HG03432 (cell line): ENCODE measurements around the gene FAM50A.

Experiments used
- ATAC-seq: cut with Tn5 transposase; IDR thresholded peaks from one replicate; pipeline ENCODE4 v1.9.1; 2021; ENCODE audit warnings: mild to moderate bottlenecking, moderate library complexity; ENCODE audit not compliant: unreplicated experiment

The FAM50A gene

GRCh38 chrX:154463611-154464220 lies 19.8 kb downstream of the FAM50A start:
- no peak for ATAC-seq

DNA sequence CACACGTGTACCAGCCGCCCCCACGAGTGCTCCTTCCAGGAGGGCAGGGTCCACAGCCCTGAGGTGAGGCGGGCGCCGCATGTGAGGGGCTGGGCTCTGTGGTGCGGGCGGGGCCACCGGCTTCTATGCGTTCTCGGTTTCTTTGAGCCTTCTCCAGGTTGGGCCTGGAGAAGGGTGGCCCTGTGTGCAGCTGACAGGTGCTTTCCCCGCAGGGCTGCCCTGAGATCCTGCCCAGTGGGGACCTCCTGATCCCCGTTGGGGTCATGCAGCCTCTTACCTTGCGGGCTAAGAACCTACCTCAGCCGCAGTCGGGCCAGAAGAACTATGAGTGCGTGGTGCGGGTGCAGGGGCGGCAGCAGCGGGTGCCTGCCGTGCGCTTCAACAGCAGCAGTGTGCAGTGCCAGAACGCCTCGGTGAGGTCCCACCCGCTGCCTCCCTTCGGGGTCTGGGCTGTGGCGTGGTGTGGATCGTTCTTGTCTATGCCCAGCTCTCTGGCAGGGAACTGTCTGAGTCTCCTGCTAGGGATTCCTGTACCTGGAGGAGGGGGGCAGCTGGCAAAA lies 20.9 kb downstream of the FAM50A start:
- no peak for ATAC-seq

DNA sequence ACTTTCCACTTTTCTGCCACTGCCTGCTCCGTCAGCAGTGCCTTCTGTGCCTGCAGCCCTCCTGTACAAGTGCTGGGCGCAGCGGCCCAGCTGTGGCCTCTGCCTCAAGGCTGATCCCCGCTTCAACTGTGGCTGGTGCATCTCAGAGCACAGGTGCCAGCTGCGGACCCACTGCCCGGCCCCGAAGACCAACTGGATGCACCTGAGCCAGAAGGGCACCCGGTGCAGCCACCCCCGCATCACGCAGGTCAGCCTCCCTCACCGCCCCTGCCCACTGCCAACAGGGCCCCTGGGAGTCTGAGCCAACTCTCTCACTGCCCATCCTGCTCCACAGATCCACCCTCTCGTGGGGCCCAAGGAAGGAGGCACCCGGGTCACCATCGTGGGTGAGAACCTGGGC lies 21.7 kb downstream of the FAM50A start:
- no peak for ATAC-seq

GRCh38 chrX:154466036-154466435 lies 22.1 kb downstream of the FAM50A start:
- ATAC-seq: no peak

GRCh38 chrX:154466907-154467306 lies 23.0 kb downstream of the FAM50A start:
- no peak for ATAC-seq

GRCh38 chrX:154467556-154467955 lies 23.6 kb downstream of the FAM50A start:
- no peak for ATAC-seq

DNA sequence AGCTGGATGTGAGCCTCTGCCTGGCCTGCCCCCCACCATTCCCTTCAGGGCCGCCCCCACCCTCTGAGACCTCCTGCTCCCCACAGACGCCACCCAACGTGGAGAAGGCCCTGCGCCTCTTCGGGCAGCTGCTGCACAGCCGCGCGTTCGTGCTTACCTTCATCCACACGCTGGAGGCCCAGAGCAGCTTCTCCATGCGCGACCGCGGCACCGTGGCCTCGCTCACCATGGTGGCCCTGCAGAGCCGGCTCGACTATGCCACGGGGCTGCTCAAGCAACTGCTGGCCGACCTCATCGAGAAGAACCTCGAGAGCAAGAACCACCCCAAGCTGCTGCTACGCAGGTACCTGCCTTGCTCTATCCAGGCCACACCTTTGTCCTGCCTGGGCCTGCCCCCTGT lies 24.3 kb downstream of the FAM50A start:
- no peak for ATAC-seq

- ATAC-seq: no peak
Measured at GRCh38 chrX:154469114-154469513, 25.2 kb downstream of the FAM50A start.

DNA sequence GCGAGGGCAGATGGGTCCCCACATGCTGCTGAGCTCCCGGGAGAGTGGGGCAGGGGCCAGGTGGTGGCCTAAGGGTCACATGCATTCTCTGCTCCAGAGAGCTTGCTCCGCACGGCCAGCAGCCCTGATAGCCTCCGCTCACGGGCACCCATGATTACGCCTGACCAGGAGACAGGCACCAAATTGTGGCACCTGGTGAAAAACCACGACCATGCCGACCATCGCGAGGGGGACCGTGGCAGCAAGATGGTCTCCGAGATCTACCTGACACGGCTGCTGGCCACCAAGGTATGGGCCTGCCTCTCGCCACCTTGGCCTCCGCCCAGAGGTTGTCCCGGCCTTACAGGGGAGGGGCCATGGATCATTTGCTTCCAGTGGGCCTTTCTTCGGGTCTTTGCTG lies 25.9 kb downstream of the FAM50A start:
- ATAC-seq: no peak

- no peak for ATAC-seq
Measured at GRCh38 chrX:154470434-154470833, 26.5 kb downstream of the FAM50A start.

GRCh38 chrX:154470914-154471568 lies 27.1 kb downstream of the FAM50A start:
- no peak for ATAC-seq

GRCh38 chrX:154471839-154472684 lies 28.1 kb downstream of the FAM50A start:
- ATAC-seq: no peak

GRCh38 chrX:154472685-154473632 lies 29.0 kb downstream of the FAM50A start:
- ATAC-seq: no peak

DNA sequence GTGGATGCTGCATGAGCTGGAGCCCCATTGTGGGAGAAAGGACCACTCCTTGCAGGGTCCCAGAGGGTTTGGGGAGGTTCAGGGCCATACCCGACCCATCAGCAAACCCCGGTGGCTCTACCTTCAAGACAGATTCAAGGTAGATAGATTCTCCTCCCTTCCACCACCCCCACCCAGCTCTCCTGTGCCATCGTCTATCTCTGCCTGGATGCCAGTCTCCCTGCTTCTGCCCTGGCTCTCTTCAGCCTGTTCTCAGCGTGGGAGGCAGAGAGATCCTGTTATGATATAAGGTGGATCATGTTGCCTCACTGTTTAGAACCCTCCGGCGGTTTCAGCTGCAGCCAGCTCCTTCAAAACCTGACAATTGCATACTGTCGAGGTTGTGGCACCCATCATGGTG lies 29.7 kb downstream of the FAM50A start:
- no peak for ATAC-seq

GRCh38 chrX:154476821-154477220 lies 32.9 kb downstream of the FAM50A start:
- no peak for ATAC-seq

- ATAC-seq: no peak
Measured at GRCh38 chrX:154477891-154478477, 34.0 kb downstream of the FAM50A start.

DNA sequence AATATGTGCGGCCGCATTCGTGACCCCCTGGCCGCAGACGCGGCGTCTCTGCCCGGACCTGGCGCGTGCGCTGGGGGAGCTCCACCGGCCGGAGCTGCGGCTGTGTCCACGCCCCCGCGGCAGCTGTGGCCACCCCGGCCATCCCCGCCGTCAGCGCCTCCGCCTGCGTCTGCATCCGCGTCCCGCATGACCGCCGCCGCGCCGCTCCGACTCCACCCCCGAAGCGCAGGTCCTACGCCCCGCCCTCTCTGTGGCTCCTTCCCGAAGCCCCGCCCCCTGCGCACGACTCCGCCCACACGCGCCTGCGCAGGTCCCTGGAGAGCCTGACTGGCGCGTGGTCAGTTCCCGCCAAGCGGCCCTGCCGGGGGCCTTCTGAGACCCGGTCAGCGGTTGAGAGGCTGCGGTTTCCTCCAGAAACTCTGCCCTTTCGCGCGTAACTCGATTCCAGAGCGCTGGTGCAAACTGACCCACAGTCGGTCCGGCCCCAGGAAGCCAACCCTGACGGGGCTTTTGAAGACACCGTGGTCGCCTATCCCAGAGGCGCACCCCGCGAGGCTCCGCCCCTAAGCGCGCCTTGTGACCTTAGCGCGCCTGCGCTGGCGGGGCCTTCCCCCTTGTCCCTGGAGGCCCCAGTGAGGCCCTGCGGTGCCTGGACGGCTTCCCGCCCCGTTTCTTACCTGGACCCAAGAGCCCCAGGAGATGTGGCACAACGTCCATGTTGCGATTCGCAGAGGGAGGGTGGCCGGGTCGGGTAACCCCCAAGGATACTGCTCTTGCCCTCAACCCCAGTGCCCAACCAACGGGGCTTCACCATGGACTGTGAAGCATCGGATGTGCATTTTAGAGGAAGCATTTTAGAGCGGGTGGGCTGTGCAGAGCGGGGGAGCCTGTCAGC lies 35.0 kb downstream of the FAM50A start, which contains the start of gene LAGE3:
Gene LAGE3 (minus strand): TSS at position 554 of the 895 bp plus-strand sequence. CDS start 366 bp downstream, at position 188.
- peak; percentile 90 for ATAC-seq

DNA sequence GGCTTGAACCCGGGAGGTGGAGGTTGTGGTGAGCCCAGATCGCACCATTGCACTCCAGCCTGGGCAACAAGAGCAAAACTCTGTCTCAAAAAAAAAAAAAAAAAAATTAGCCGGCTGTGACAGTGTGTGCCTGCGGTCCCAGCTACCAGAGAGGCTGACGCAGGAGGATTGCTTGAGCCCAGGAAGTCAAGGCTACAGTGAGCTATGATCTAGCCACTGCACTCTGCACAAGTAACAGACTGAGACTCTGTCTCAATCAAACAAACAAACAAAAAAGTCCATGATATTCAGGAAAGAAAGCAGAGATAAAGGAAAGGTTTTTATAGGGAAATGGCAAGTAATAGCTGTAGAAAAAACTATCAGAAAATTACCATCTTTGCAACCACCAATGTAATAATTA lies 37.3 kb downstream of the FAM50A start:
- ATAC-seq: no peak
